Fibroblast of the aortic adventitia (primary cell): ENCODE measurements around the gene RXFP2. TPM values are rescaled to one million over a fixed set of nuclear protein-coding genes. Genes with fewer than 3 reads are reported as not detected.

ENCODE experiments used
- DNase-seq: peaks from one replicate; pipeline ENCODE4 v3.0.0-alpha.2; 2010; ENCODE audit warnings: low read depth
- H3K4me3 ChIP-seq: 2 replicates; pipeline ENCODE4 v1.5.1; 2011; ENCODE audit warnings: low read depth, mild to moderate bottlenecking, control low read depth, low read length, moderate library complexity
- total RNA-seq: library from RNA; depleted of rRNA; stranded (reverse); fragments of >200 nt; gene quantifications from 2 replicates; pipeline ENCODE4 v1.2.3, GENCODE V29; 2012; ENCODE audit warnings: low replicate concordance
- TF ChIP-seq, protein P1 (sequence below): IDR thresholded peaks from 2 replicates; pipeline ENCODE4 v1.5.1; 2011; ENCODE audit warnings: mild to moderate bottlenecking, low read length, control low read depth, inconsistent platforms; ENCODE audit not compliant: insufficient read depth

The RXFP2 gene
- total RNA-seq, 1 donor, result not detected

DNA sequence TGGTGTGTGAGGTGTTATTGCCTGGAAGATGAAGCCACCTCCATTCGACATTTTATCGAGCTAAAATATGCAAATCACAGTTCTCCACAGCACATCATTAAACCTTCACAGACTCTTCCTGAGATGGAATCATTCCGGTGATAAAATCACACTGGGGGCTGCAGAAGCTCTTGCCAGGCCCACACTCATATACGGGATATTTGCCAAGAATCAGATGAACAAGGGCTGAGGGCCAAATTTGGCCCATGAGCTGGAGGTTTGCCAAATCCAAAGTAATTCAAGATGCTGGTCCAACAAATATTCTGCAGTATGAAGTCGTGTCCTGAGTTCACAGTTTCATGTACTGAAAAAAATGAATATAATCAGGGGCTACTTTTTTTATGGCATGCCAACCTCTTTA, 16.7 kb upstream of the RXFP2 start:
- no peak overlapping the region for H3K4me3 ChIP-seq
- TF ChIP-seq, protein P1, sequence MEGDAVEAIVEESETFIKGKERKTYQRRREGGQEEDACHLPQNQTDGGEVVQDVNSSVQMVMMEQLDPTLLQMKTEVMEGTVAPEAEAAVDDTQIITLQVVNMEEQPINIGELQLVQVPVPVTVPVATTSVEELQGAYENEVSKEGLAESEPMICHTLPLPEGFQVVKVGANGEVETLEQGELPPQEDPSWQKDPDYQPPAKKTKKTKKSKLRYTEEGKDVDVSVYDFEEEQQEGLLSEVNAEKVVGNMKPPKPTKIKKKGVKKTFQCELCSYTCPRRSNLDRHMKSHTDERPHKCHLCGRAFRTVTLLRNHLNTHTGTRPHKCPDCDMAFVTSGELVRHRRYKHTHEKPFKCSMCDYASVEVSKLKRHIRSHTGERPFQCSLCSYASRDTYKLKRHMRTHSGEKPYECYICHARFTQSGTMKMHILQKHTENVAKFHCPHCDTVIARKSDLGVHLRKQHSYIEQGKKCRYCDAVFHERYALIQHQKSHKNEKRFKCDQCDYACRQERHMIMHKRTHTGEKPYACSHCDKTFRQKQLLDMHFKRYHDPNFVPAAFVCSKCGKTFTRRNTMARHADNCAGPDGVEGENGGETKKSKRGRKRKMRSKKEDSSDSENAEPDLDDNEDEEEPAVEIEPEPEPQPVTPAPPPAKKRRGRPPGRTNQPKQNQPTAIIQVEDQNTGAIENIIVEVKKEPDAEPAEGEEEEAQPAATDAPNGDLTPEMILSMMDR, result no peak
- peak; percentile 51 for DNase-seq

- H3K4me3 ChIP-seq, result no peak overlapping the region
- no peak for DNase-seq
- TF ChIP-seq, protein P1, result no peak
Observed at GRCh38 chr13:31725841-31726240, 13.5 kb upstream of the RXFP2 start.

DNA sequence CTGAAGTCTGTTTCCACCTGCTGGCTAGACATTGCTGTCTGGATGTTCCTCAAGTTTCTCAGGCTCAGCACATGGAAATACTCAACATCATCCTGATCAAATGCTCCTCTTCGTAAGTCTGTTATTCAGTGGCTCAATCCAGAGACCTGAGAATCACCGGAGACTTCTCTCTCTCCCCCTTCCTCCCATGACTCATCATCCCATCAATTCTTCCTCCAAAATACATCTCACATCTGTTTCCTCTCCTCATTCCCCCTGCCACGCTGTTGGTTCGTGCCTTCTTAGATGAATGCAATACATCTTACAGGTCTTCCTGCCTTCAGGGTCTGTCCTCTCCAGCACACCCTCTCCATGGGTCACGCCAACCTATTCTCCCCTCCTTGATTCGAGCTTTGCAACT, 7.4 kb upstream of the RXFP2 start:
- TF ChIP-seq, protein P1, result no peak
- H3K4me3 ChIP-seq, result no peak overlapping the region
- no peak for DNase-seq

DNA sequence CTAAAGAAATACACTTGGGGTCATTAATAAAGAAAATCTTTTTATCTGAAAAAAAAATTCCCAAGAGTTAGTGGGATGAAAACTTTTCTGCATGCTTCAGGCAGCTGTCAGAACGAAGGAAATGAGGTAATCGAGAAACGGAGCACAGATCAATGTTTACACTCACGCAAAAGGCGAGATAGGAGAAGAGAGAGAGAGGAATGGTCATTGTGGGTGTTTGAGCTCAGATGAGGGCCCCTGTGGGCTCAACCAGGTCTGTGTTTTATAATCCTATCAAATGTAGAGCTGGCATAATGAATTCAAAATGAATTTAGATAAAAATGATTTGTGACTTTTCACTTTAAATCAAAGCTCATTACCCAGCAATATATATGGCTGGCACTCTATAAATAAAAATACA, 6.3 kb upstream of the RXFP2 start:
- TF ChIP-seq, protein P1, result no peak
- peak overlapping the region; percentile 16 for H3K4me3 ChIP-seq
- peak; percentile 40 for DNase-seq

GRCh38 chr13:31733647-31734046, 5.7 kb upstream of the RXFP2 start:
- TF ChIP-seq, protein P1, result no peak
- H3K4me3 ChIP-seq, result no peak overlapping the region
- DNase-seq, result no peak

- no peak overlapping the region for H3K4me3 ChIP-seq
- peak; percentile 88 for DNase-seq
- TF ChIP-seq, protein P1, result peak; percentile 97
Observed at GRCh38 chr13:31742097-31742734, 2.9 kb downstream of the RXFP2 start.

- no peak for DNase-seq
- no peak overlapping the region for H3K4me3 ChIP-seq
- TF ChIP-seq, protein P1, result no peak
Observed at GRCh38 chr13:31747291-31747690, 8.0 kb downstream of the RXFP2 start.
